Endothelial cell (in vitro differentiated cells): Measurements from ENCODE around the gene CXCL5. TPM values are rescaled to one million over a fixed set of nuclear protein-coding genes. Genes with fewer than 3 reads are reported as not detected.

Source experiments
- DNase-seq: peaks from one replicate; pipeline ENCODE4 v3.0.0; 2021; ENCODE audit warnings: low spot score
- H3K27ac Mint-ChIP-seq: one replicate; pipeline ENCODE4 v1.8.0; 2021; ENCODE audit warnings: mixed read lengths, inconsistent platforms; ENCODE audit not compliant: unreplicated experiment
- H3K27me3 Mint-ChIP-seq: one replicate; pipeline ENCODE4 v1.8.0; 2021; ENCODE audit warnings: mild to moderate bottlenecking, moderate library complexity, mixed read lengths, inconsistent platforms; ENCODE audit not compliant: unreplicated experiment
- H3K36me3 Mint-ChIP-seq: one replicate; pipeline ENCODE4 v1.8.0; 2021; ENCODE audit warnings: mild to moderate bottlenecking, low read depth, mixed read lengths, inconsistent platforms; ENCODE audit not compliant: unreplicated experiment
- H3K4me1 Mint-ChIP-seq: one replicate; pipeline ENCODE4 v1.8.0; 2021; ENCODE audit warnings: mild to moderate bottlenecking, mixed read lengths, inconsistent platforms; ENCODE audit not compliant: unreplicated experiment
- H3K4me3 Mint-ChIP-seq: one replicate; pipeline ENCODE4 v1.8.0; 2021; ENCODE audit warnings: mild to moderate bottlenecking, mixed read lengths, inconsistent platforms; ENCODE audit not compliant: unreplicated experiment
- H3K9me3 Mint-ChIP-seq: one replicate; pipeline ENCODE4 v1.8.0; 2021; ENCODE audit warnings: mixed read lengths, inconsistent platforms; ENCODE audit not compliant: unreplicated experiment
- CTCF ChIP-seq: fragments of 200-600 bp; sonication (generic); IDR thresholded peaks from one replicate; pipeline ENCODE4 v1.5.0; 2021; ENCODE audit warnings: antibody characterized with exemption; ENCODE audit not compliant: unreplicated experiment
- long read RNA-seq: library from polyadenylated mRNA; unstranded; transcript quantifications from one replicate; pipeline ENCODE4 v2.0.0, GENCODE V29; 2020; ENCODE audit not compliant: unreplicated experiment
- total RNA-seq: library from RNA; stranded (reverse); fragmentation: NEBNext Ultra II Directional; extraction: Animal tissue kit (Norgen Biotek cat#: 25700); gene quantifications from one replicate; pipeline ENCODE4 v1.2.1, GENCODE V29; 2021; ENCODE audit not compliant: unreplicated experiment

The CXCL5 gene
- total RNA-seq, result 3.4 TPM
- long read RNA-seq, partial matches to known transcripts, result 0 of 1 reads
- long read RNA-seq, other reads (novel, unspliced or antisense), result 0 of 1 reads

GRCh38 chr4:73998040-73999011 is at the start of gene CXCL5:
Gene CXCL5 (minus strand): TSS chr4:73998677. CDS start chr4:73998581, 96 bp downstream.
- Mint-ChIP-seq H3K27me3 (no peaks in the 10 kb centered on the region), H3K4me1 (peaks cover 13% of the 10 kb centered on the region), H3K36me3 (no peaks in the 10 kb centered on the region), H3K27ac (peak within 1 kb of the TSS; percentile 41), H3K4me3 (peak within 1 kb of the TSS; percentile 79), H3K9me3 (no peaks in the 10 kb centered on the region)
- peak; percentile 48 for DNase-seq
- no peak for TF ChIP-seq CTCF

GRCh38 chr4:74047152-74047551 is 48.7 kb upstream of the CXCL5 start:
- H3K4me3 Mint-ChIP-seq, result no peak overlapping the region
- no peaks in the 10 kb centered on the region for H3K4me1 Mint-ChIP-seq
- no peaks in the 10 kb centered on the region for H3K9me3 Mint-ChIP-seq
- no peaks in the 10 kb centered on the region for H3K27me3 Mint-ChIP-seq
- H3K36me3 Mint-ChIP-seq, result no peaks in the 10 kb centered on the region
- DNase-seq, result no peak
- no peak overlapping the region for H3K27ac Mint-ChIP-seq
- no peak for TF ChIP-seq CTCF

- no peaks in the 10 kb centered on the region for H3K4me1 Mint-ChIP-seq
- H3K4me3 Mint-ChIP-seq, result no peak overlapping the region
- no peak for DNase-seq
- no peak overlapping the region for H3K27ac Mint-ChIP-seq
- H3K27me3 Mint-ChIP-seq, result no peaks in the 10 kb centered on the region
- TF ChIP-seq CTCF, result no peak
- H3K36me3 Mint-ChIP-seq, result no peaks in the 10 kb centered on the region
- no peaks in the 10 kb centered on the region for H3K9me3 Mint-ChIP-seq
These were observed 47.3 kb upstream of the CXCL5 start for GRCh38 chr4:74045772-74046171.

- no peaks in the 10 kb centered on the region for H3K36me3 Mint-ChIP-seq
These were observed 46.8 kb upstream of the CXCL5 start for GRCh38 chr4:74045247-74045646.

More at GRCh38 chr4:74045247-74045646, 46.8 kb upstream of the CXCL5 start:
- TF ChIP-seq CTCF, result no peak
- no peak overlapping the region for H3K27ac Mint-ChIP-seq
- H3K9me3 Mint-ChIP-seq, result no peaks in the 10 kb centered on the region
- no peaks in the 10 kb centered on the region for H3K4me1 Mint-ChIP-seq
- DNase-seq, result no peak
- no peaks in the 10 kb centered on the region for H3K27me3 Mint-ChIP-seq
- no peak overlapping the region for H3K4me3 Mint-ChIP-seq
